Kidney epithelial cell (primary cell): Measurements from ENCODE around the gene BZW2. TPM values are rescaled to one million over a fixed set of nuclear protein-coding genes. Genes with fewer than 3 reads are reported as not detected.
A peak's percentile ranks its signal among the peaks of the same experiment; 100 is the strongest.

ENCODE experiments used
- DNase-seq: peaks from one replicate; pipeline ENCODE4 v3.0.0-alpha.2; 2010; ENCODE audit warnings: low read depth
- H3K27me3 ChIP-seq: 2 replicates; pipeline ENCODE4 v1.6.0; 2011; ENCODE audit warnings: low read length; ENCODE audit not compliant: control insufficient read depth, insufficient read depth
- H3K36me3 ChIP-seq: 2 replicates; pipeline ENCODE4 v1.5.1; 2011; ENCODE audit warnings: low read length; ENCODE audit not compliant: control insufficient read depth, insufficient read depth
- H3K4me3 ChIP-seq: 2 replicates; pipeline ENCODE4 v1.5.1; 2011; ENCODE audit warnings: low read depth, mild to moderate bottlenecking, control low read depth, low read length
- total RNA-seq: library from RNA; depleted of rRNA; stranded (reverse); fragments of >200 nt; gene quantifications from 2 replicates; pipeline ENCODE4 v1.2.3, GENCODE V29; 2015
- TF ChIP-seq, protein P1 (sequence below): IDR thresholded peaks from 2 replicates; pipeline ENCODE4 v1.5.1; 2011; ENCODE audit warnings: mild to moderate bottlenecking, moderate library complexity, low read length, control low read depth, inconsistent platforms; ENCODE audit not compliant: insufficient read depth, poor library complexity, severe bottlenecking

BZW2 gene
- total RNA-seq, 1 donor from 2014 or later, result 62.2 TPM

DNA sequence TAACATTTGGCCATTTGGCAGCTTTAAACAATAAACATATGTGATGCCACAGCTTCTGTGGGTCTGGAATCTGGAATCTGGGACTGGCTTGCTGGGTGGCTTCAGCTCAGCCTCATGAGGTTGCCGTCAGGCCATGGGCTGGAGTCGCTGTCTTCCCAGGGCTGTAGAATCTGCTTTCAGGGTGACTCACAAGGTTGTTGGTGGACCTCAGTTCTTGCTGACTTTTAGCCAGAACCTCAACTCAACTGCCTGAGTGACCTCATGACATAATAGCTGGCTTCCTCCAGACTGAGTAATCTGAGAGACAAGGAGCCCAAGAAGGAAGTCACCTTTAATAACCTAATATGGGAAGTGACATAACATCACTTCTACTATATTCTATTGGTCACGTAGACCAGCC is 63.0 kb downstream of the BZW2 start:
- no peak overlapping the region for H3K4me3 ChIP-seq
- peak; percentile 94 for DNase-seq
- no peaks in the 10 kb centered on the region for H3K27me3 ChIP-seq
- H3K36me3 ChIP-seq, result no peaks in the 10 kb centered on the region
- TF ChIP-seq, protein P1, sequence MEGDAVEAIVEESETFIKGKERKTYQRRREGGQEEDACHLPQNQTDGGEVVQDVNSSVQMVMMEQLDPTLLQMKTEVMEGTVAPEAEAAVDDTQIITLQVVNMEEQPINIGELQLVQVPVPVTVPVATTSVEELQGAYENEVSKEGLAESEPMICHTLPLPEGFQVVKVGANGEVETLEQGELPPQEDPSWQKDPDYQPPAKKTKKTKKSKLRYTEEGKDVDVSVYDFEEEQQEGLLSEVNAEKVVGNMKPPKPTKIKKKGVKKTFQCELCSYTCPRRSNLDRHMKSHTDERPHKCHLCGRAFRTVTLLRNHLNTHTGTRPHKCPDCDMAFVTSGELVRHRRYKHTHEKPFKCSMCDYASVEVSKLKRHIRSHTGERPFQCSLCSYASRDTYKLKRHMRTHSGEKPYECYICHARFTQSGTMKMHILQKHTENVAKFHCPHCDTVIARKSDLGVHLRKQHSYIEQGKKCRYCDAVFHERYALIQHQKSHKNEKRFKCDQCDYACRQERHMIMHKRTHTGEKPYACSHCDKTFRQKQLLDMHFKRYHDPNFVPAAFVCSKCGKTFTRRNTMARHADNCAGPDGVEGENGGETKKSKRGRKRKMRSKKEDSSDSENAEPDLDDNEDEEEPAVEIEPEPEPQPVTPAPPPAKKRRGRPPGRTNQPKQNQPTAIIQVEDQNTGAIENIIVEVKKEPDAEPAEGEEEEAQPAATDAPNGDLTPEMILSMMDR, result no peak

DNA sequence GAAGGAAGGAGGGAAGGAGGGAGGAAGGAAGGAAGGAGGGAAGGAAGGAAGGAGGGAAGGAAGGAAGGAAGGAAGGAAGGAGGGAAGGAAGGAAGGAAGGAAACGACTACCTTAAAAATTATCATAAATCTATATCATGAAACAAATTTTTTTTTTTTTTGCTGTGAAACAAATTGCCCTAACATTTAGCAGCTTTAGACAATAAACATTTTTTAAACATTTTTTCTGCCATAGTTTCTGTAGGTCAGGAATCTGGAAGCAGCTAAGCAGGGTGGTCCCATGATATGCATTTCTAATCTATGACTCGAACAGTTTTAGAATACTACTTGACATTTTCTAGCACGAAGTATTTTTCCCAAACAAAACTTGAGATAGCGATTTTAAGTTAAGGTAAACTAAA is 64.7 kb downstream of the BZW2 start:
- no peak for DNase-seq
- TF ChIP-seq, protein P1, result no peak
- H3K36me3 ChIP-seq, result no peaks in the 10 kb centered on the region
- no peak overlapping the region for H3K4me3 ChIP-seq
- H3K27me3 ChIP-seq, result no peaks in the 10 kb centered on the region

DNA sequence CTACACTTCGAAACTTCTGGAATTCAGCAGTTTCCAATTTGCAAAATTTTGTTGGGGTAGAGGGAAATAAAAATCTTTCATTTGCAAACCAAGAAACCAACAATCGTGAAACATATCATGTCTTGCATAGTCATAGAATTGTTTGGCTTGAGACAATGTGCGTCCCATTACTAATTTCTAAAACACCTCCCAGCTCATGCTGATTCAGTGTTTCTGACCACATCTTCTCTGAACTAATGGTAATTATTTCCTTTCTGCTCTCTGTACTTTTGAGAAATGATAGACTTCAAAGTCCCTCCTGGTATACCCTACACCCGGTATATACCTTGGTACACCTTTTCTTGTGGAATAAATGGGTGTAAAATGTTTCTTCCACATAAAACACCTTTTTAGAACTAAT is 65.7 kb downstream of the BZW2 start:
- Histone ChIP-seq H3K27me3 (no peaks in the 10 kb centered on the region), H3K36me3 (no peaks in the 10 kb centered on the region), H3K4me3 (no peak overlapping the region)
- TF ChIP-seq, protein P1, result no peak
- DNase-seq, result no peak

DNA sequence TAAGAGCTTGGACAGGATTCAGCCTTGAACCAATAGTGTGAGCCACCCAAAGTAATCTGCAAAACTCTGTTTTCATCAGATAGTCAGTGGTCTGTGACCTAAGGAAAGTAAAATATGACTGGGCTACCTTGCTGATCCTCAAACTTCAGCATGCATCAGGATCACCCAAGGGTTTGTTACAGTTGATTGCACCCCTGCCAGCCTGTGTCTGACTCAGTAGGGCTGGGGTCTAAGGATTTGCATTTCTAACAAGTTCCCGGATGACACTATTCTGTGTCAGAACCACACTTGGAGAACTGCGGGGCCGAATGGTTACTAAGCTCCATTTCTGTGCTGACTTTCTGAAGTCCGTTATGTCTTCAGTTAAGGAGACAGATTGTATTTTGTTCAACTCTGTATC is 66.9 kb downstream of the BZW2 start:
- Histone ChIP-seq H3K36me3 (no peaks in the 10 kb centered on the region), H3K27me3 (no peaks in the 10 kb centered on the region), H3K4me3 (no peak overlapping the region)
- TF ChIP-seq, protein P1, result no peak
- peak; percentile 90 for DNase-seq

DNA sequence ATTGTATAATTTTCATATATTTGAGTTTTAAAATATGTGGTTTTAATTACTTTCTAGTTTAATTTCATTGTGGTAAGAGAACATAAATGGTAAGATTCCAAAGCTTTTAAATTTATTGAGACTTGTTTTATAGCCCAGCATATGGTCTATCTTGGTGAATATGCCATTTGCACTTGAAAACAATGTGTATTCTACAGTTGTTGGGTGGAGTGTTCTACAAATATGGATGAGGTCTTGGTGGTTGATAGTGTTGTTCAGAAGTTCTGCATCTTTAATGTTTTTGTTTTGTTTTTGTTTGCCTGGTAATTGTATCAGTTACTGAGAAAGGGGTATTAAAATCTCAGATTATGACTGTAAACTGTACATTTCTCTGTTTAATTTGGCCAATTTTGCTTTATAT is 69.9 kb downstream of the BZW2 start:
- TF ChIP-seq, protein P1, result no peak

DNA sequence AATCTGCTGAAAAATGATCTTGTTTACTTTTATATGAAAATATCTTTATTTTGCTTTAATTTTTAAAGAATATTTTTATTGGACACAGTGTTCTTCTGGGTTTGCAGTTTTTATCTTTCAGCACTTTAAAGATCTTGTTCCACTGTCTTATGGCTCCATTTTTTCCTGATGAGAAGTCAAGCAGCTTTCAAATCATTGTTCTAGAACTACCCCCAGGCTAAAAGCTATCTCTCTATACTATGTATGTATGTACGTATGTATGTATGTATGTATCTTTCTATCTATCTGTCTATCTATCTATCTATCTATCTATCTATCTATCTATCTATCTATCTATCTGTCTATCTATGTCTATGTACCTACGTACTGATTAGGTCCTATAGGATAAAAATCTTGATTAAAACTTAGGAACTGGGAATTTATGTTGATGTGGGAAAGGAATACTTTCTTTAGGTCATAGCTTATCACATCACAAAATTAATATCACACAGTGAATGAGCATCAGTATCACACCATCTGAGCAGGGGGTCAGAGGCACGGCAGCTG is 72.2 kb downstream of the BZW2 start:
- Histone ChIP-seq H3K27me3 (no peaks in the 10 kb centered on the region), H3K36me3 (no peaks in the 10 kb centered on the region)
- TF ChIP-seq, protein P1, result no peak

More for the DNA sequence above, 69.9 kb downstream of the BZW2 start:
- DNase-seq, result no peak
- no peaks in the 10 kb centered on the region for H3K36me3 ChIP-seq
- no peak overlapping the region for H3K4me3 ChIP-seq
- H3K27me3 ChIP-seq, result no peaks in the 10 kb centered on the region

More for the DNA sequence above, 72.2 kb downstream of the BZW2 start:
- H3K4me3 ChIP-seq, result no peak overlapping the region
- no peak for DNase-seq
